GM12891 (cell line): ENCODE results near the gene SIK3.

Source experiments
- POLR2A ChIP-seq: IDR thresholded peaks from 2 replicates; pipeline ENCODE4 v1.6.1; 2011; ENCODE audit warnings: low read depth, low read length, control low read depth
- POLR2AphosphoS5 ChIP-seq: IDR thresholded peaks from 2 replicates; pipeline ENCODE4 v1.6.1; 2011; ENCODE audit warnings: low read depth, low read length, control low read depth
- SPI1 ChIP-seq: IDR thresholded peaks from 2 replicates; pipeline ENCODE4 v1.6.1; 2011; ENCODE audit warnings: low read depth, low read length, control low read depth

DNA sequence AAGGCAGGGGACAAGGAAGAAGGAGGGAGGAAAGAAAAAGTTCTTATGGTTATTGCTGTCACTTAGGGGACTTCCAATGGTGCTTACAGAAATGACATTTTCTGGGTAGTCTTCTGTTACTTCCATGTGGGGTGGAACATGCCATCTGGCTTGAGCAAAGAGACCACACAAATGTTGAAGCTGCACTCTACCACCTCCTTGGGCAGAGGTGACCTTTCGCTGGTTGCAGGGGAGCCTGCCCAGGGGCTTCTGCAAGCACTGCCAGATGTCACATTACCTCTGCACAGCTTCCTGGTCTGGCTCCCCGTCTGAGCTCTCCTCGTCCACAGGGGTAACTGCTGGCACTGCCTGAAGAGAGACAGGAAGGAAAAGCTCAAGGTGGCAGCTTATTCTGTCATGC is 228.2 kb downstream of the SIK3 start:
- TF ChIP-seq POLR2A (no peak), SPI1 (no peak), POLR2AphosphoS5 (no peak)
